Measurements from ENCODE around the gene ECM2.

GRCh38 chr9:92506184-92506857 lies 29.5 kb downstream of the ECM2 start:
- TF ChIP-seq CTCF (IDR thresholded peaks at IDR 0.05; ENCODE audit: low read length) (no peak), EZH2 (IDR thresholded peaks at IDR 0.05; ENCODE audit: borderline replicate concordance, low read length) (no peak)
